Uterus (tissue), 4 donors: ENCODE measurements around the gene L1CAM. TPM values are rescaled to one million over a fixed set of nuclear protein-coding genes. Genes with fewer than 3 reads are reported as not detected.

Experiments used
- DNase-seq, 2 donors: peaks; one replicate each; pipeline ENCODE4 v3.0.0-alpha.2; 2019 to 2020
- H3K27ac ChIP-seq, 2 donors: fragments of 200-600 bp; sonication (generic); 1 replicate in 1 of 2; 2 replicates in 1 of 2; pipeline ENCODE4 v1.5.1; 2016 to 2018
- H3K27me3 ChIP-seq, 2 donors: fragments of 200-600 bp; sonication (generic); one replicate each; pipeline ENCODE4 v1.5.1; 2018 to 2019; ENCODE audit warnings: control low read depth in 1 of 2
- H3K36me3 ChIP-seq, 2 donors: fragments of 200-600 bp; sonication (generic); one replicate each; pipeline ENCODE4 v1.5.1; 2019; ENCODE audit warnings: control low read depth in 1 of 2
- H3K4me1 ChIP-seq, 2 donors: fragments of 200-600 bp; sonication (generic); one replicate each; pipeline ENCODE4 v1.5.1; 2018 to 2019; ENCODE audit warnings: control low read depth in 1 of 2
- H3K4me3 ChIP-seq, 2 donors: fragments of 200-600 bp; sonication (generic); 1 replicate in 1 of 2; 2 replicates in 1 of 2; pipeline ENCODE4 v1.5.1; 2018 to 2019; ENCODE audit warnings: mild to moderate bottlenecking in 1 of 2
- H3K9me3 ChIP-seq, 2 donors: fragments of 200-600 bp; sonication (generic); one replicate each; pipeline ENCODE4 v1.5.1; 2019; ENCODE audit warnings: control low read depth in 1 of 2
- POLR2A ChIP-seq, 2 donors: fragments of 450-650 bp; IDR thresholded peaks; one replicate each; pipeline ENCODE4 v1.6.1; 2016; ENCODE audit warnings: antibody characterized with exemption in 2 of 2, mild to moderate bottlenecking in 1 of 2, moderate library complexity in 1 of 2
- intact Hi-C: fragments of 100-400 bp; cut with DNase I; formaldehyde crosslinking; loops from one replicate; pipeline ENCODE4 v1.15.1; 2023; ENCODE audit warnings: low total_unique reads
- total RNA-seq, 4 donors: library from RNA; depleted of rRNA in 3 of 4; stranded (reverse); fragments of >200 nt in 3 of 4; gene quantifications; one replicate each; pipeline versions ENCODE4 v1.1.0 to v1.2.4, GENCODE V29; 2014 to 2023
- TF ChIP-seq, protein P1 (sequence below), 4 experiments: fragments of 200-600 bp in 2 of 4; fragments of 450-650 bp in 2 of 4; sonication (generic) in 2 of 4; IDR thresholded peaks; one replicate each; pipeline ENCODE4 v1.5.1; 2016 to 2019; ENCODE audit warnings: antibody characterized with exemption in 4 of 4, mild to moderate bottlenecking in 2 of 4, moderate library complexity in 1 of 4
- donor health status: DM: yes; HTN: yes; CAD: no.

Gene L1CAM
- total RNA-seq, 4 donors from 2014 or later = 0.26 to 5.1 (median 2.8) TPM; not detected in 1

DNA sequence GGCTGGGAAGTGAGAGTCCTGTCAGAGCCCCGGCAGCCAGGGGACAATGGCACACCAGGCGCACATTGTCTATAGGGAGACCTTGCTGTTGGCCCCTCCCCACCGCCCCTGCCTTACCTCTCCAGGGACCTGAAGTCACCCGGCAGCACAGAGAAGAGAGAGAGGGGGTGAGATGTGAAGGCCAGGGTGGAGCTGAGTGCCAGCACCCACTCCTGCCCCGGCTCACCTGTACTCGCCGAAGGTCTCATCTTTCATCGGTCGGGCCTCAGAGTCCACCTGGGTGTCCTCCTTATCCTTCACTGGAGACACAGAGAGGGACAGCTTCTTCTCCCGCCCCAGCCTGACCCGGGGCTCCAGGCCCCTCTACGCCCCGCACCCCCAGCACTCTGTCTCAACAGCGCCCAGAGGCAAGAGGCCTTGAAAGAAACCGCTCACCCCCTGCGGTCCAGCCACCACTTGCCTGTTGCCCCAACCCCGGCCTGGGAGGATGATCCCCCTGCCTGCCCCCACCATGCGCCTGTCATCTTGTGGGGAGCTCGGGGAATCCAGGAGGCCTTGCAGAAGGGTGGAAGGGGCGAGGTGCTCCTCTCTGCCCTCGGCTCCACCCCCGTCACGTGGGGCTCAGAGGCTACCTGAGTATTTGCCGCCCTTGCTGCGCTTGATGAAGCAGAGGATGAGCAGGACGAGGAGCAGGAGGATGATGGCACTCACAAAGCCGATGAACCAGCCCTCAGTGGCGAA, 22.6 kb downstream of the L1CAM start:
- intact Hi-C loops = no loop called here
- TF ChIP-seq POLR2A (IDR thresholded peaks at IDR 0.05) = no peak
- TF ChIP-seq, protein P1, sequence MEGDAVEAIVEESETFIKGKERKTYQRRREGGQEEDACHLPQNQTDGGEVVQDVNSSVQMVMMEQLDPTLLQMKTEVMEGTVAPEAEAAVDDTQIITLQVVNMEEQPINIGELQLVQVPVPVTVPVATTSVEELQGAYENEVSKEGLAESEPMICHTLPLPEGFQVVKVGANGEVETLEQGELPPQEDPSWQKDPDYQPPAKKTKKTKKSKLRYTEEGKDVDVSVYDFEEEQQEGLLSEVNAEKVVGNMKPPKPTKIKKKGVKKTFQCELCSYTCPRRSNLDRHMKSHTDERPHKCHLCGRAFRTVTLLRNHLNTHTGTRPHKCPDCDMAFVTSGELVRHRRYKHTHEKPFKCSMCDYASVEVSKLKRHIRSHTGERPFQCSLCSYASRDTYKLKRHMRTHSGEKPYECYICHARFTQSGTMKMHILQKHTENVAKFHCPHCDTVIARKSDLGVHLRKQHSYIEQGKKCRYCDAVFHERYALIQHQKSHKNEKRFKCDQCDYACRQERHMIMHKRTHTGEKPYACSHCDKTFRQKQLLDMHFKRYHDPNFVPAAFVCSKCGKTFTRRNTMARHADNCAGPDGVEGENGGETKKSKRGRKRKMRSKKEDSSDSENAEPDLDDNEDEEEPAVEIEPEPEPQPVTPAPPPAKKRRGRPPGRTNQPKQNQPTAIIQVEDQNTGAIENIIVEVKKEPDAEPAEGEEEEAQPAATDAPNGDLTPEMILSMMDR (IDR thresholded peaks at IDR 0.05) = no peak
- no peak overlapping the region for H3K27ac ChIP-seq
- DNase-seq = no peak
- no peaks in the 10 kb centered on the region for H3K36me3 ChIP-seq
- H3K27me3 ChIP-seq = no peaks in the 10 kb centered on the region
- no peaks in the 10 kb centered on the region for H3K9me3 ChIP-seq
- no peak overlapping the region for H3K4me3 ChIP-seq
- H3K4me1 ChIP-seq = no peaks in the 10 kb centered on the region

DNA sequence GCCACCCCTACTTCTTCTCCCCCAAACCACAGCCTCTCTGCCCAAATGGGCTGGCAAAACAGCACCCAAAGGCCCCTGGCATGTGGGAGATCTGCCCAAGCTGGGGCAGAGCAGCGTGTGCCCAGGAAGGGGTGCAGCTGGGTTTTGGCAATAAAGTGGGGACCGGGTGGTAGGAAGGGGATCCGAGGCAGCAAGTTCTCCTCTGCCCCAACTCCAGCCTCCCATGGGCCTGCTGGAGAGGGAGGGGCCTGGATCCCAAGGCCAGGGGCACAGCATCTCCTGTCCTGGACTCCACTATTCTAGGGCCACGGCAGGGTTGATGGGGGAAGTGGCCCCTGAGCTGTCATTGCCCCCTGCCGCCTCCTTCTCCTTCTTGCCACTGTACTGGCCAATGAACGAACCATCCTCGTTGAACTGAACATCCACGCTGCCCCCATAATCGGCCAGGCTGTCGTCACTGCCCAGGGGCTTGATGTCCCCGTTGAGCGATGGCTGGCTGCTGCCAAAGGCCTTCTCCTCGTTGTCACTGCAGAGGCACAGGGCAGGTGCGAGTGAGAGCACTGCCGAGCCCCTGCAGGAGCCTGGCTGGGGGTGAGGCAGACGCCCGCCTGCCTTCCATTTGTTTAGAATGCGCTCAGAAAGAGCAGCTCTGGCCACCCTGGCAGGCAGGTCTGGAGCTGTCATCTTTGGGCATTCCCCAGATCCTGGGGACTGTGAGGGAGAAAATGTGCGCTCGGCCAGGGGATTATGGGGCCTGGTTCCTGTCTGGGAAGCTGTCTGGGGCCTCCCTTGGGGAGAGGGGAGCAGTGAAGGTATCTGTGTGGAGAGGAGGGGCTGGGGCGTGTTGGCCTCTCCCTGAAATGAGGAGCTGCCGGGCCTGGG, 23.4 kb downstream of the L1CAM start:
- no peak for TF ChIP-seq POLR2A (IDR thresholded peaks at IDR 0.05)
- TF ChIP-seq, protein P1 (IDR thresholded peaks at IDR 0.05) = no peak
- no peak for DNase-seq
- H3K27ac ChIP-seq = no peak overlapping the region
- no peak overlapping the region for H3K4me3 ChIP-seq
- intact Hi-C loops = no loop called here
- H3K4me1 ChIP-seq = no peaks in the 10 kb centered on the region
- H3K9me3 ChIP-seq = no peaks in the 10 kb centered on the region
- H3K27me3 ChIP-seq = no peaks in the 10 kb centered on the region
- no peaks in the 10 kb centered on the region for H3K36me3 ChIP-seq

DNA sequence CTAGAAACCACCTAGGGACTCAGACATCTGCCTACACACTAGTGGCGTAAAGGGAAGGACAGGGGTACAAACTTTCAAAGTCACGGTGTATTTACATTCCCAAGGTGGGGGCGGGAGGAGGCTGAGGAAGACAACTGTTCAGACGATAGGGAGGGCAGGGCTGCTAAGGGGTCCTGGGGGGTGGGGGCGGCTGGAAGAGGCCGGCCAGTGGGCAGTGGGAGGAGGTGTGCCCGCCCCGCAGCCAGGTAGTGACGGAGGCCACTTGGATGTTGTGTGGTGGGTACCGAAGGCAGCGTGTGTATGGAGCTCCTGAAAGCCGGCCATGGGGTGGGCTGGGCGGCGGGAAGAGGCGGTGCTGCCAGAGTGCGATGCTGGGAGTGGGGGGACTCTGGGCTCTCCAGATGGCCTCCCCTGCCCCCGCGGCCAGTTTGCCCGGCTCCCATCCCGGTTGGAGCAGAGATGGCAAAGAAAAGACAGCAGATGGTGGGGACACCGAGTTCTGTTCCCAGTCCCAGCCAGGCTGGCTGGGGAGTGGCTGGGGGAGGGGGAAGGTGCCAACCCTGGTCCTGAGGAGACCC, 24.2 kb downstream of the L1CAM start:
- TF ChIP-seq, protein P1 (IDR thresholded peaks at IDR 0.05) = no peak
- TF ChIP-seq POLR2A (IDR thresholded peaks at IDR 0.05) = no peak
- no peak for DNase-seq
- Histone ChIP-seq H3K4me3 (no peak overlapping the region), H3K36me3 (no peaks in the 10 kb centered on the region), H3K27me3 (no peaks in the 10 kb centered on the region), H3K9me3 (no peaks in the 10 kb centered on the region), H3K27ac (no peak overlapping the region), H3K4me1 (no peaks in the 10 kb centered on the region)
- intact Hi-C loops = no loop called here

DNA sequence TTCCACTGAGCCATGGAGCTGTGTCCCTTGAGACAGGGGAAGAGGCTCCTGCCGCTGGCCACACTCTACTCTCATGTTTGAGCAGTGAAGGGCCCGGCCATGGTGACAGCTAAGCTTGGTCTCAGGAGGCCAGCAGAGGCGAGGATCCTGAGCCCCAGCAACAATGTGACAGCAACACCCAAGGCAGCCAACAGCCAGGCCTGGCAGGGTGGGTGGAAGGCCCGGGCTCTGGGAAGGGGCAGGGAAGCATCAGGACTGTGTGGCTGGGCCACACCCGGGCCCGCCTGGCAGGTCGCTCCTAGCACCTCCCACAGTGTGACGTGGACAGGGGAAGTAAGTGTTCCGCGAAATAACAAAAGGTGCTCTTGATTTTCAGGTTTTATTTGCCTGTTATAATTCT, 24.8 kb downstream of the L1CAM start:
- Histone ChIP-seq H3K4me3 (no peak overlapping the region), H3K27me3 (no peaks in the 10 kb centered on the region), H3K9me3 (no peaks in the 10 kb centered on the region), H3K4me1 (no peaks in the 10 kb centered on the region), H3K36me3 (no peaks in the 10 kb centered on the region), H3K27ac (no peak overlapping the region)
- DNase-seq = no peak
- TF ChIP-seq, protein P1 (IDR thresholded peaks at IDR 0.05) = no peak
- TF ChIP-seq POLR2A (IDR thresholded peaks at IDR 0.05) = no peak
- intact Hi-C loops = no loop called here
